Measurements from ENCODE around the gene CLRN3.

CLRN3 gene

DNA sequence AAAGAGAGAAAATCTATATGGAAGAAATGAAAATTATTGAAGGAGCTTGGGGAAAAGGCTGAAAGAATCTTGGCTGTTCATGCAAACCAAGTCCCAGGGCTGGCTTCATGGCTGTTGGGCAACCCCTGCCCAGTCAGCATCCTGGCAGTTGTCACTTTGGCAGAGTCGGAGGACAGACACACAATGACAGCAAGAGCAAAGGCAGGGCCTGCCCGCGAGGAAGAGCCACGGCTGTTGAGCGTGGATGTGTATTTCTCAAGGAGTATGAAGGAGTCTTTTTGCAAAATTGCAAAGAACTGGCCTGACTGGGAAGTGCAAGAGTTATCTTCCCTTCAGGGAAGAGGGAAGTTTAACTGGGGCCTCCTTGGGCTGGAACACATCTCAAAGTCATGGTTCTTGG, 25.8 kb upstream of the CLRN3 start:
- DNase-seq: no peak

DNA sequence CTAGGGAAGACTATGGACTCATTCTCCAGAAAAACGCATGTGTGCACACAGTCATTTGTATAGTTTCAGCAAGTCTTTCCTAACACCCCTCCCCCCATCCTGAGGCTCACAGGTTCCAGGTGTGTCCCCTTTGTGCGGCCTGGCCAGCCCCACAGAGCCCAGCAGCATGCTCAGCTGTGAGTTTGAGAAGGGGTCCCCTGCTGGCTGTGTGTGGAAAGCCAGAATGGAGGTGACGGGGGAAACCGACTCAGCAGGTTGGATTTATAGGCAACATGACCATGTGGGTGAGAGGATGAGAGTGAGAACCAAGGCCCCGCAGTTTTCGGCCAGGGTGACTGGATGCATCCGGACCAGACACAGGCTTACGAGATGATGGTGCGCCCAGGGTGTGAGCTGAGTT, 24.1 kb upstream of the CLRN3 start:
- DNase-seq: no peak

DNA sequence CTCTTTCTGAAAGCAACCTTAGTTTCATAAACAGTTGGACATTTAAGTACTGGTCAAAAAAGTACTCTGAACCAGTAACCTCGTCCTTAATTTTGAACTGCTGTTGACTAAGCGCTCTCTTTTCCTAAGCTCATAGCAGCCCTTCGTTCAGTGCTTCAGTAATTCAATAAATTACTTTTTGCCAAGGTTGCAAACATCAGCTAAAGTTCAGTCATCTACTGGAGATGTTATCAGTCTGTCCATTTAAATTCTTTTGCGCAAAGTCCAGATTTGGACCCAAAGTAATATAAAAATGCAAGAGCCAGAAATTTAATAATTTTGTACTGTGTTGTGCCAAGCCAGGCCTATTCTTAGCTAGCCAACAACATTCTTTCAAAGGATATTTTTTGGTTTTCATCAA, 22.6 kb upstream of the CLRN3 start:
- DNase-seq: no peak

DNA sequence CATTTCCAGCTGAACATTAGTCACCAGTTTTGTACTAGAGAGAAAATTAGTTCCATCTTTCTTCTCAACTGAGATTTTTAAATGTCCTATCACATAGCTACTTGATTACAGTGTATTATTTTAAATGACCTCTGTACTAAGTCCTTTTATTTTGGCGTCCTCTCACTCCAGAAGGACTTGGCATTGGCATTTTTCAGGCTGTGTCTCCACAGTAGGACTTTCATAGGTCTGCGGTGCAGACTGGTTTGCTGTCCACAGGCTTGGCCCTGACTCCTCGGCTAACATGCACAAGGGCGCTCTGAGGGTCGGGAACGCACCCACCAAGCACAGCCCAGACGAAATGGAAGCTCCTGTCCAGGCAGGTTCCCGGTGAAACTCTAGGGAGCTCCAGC, 20.6 kb upstream of the CLRN3 start:
- no peak for DNase-seq

DNA sequence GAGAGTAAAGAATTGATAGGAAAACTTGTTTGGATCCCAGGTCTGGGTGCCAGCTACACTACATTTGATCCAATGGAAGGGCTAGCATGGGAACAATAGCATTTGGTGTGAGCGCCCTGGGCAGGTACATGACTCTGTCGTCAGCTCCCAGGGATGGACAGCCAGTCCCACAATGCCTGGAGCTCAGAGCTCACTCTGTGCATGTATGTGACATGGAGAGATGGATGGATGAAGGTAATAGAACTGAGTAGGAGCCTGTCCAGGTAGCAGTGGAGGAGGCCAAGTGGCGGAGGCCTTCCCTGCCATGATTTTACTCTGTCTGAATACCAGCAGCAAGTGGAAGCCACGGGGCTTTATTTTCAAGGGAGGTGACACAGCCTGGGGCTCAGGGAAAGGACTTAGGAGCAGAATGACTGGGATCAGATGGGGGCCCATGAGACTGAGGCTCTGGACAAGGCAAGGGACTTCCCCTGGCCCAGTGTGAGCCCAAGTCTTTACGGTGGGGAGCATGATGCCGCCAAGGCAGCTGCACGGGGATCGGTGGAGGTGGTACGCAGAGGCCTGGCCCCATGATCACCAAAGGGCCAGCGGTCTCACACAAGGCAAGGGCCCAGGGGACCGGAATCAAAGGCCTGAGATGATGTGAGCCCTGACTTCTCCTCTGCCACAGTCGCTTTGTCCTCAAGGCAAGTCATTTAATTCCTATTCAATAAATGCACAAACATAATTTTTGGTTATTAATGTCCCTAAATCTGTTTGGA, 20.0 kb upstream of the CLRN3 start:
- DNase-seq: no peak

DNA sequence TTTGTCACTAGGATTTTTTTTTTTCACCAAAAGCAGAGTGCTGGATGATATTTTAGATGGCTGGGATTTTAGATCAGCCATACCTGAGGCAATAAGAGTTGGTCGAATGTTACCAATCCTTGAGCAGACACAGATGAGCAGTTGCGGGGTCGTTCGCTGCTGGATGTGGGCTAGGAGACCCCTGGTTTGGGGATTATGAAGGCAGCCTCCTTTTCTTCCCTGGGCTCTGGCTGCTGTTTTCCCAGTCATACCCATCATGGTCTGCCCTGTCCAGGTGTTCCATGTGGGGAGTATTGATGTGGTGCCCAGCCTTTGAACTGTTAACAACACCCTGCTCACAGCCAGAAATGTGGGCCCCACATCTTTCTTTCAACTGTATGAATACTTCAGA, 19.1 kb upstream of the CLRN3 start:
- DNase-seq: no peak

DNA sequence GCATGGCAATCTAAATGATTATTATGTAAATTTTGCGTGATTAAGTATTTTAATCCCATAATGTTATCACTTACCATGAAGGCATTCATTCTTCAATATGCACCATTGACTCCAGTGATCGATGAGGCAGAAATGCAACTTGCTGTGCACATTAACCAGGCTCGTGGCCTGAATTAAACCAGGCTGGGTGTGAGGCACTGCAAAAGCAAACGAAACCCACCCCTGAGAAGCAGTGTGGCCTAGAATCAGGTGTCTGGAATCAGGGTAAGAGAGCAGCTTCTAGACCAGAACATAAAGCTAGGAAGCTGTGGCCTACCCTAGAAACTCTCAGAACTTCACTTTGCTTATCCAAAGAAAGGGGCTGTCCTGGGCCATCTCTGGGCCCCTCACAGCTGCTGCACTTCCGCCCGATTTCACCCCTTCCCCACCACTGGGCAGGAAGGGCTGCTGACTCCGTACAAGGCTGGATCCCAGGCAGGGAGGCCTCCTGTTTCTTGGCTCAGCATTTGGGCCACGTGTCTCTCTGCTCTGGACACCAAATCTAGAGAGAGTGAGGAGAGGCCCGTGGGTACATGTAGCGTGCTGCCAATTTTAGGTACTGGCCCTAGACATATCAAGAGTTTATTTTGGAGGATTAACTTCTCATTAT, 18.6 kb upstream of the CLRN3 start:
- DNase-seq: no peak

DNA sequence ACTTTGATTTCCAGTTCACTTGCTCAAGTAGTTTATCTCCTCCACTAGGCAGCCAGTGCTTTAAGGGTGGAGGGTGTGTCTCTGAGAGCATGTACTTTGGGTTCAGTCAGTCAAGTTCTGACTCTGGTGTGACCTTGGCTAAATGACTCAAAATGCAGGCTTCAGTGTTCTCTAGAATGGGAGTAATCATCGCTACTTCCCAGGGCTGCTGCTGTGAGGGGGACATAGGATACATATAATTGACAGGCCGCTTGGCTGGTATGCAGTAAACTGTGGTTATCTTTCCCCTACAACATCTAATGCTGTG, 17.7 kb upstream of the CLRN3 start:
- DNase-seq: no peak

DNA sequence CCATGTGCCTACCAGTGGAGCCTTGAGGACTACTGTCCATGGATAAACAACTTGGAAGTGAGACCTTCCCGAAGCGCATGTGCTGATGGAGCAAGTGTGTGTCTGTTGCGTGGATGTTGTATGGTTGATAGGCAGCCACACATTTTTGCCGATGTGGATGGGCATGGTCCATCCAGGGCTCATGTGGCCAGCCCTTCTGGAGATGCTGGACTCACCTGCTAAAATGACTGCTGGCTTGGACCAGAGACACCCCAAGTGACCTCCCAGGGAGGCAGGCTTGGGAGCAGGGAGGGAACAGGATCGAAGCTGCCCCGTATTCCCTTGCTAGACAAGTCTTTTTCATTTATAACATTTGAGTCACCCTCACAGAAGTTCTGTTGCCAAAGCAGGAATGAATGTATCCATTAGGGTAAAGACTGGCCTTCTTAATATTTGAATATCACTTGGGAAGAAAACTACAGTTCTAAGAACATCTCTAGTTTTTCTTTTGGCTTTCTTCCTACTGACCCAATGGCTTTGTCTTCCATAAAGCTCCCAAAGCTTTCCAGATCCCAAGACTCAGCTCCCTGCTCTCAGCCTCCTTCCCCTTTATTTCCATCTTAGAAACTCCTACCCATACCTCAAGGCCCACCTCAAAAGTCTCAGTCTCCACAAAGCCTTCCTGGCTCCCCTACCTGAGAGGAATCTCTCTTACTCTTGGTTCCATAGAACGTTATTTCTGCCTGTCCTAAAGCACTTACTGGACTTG, 17.1 kb upstream of the CLRN3 start:
- no peak for DNase-seq

DNA sequence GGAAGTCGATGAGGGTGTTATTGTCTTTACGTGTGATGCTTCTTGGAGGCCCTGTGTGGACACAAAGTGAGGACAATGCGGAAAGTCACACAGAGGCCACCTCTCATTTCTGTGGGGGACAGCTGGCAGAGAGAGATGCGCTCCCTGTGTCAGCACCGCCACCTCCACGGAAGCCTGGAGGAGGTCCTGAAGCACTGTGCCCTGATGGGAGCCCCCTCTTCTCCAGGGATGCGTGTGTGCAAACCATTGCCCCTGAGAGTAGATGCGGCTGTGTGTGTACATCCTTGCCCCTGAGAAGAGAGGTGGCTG, 16.2 kb upstream of the CLRN3 start:
- DNase-seq: no peak

DNA sequence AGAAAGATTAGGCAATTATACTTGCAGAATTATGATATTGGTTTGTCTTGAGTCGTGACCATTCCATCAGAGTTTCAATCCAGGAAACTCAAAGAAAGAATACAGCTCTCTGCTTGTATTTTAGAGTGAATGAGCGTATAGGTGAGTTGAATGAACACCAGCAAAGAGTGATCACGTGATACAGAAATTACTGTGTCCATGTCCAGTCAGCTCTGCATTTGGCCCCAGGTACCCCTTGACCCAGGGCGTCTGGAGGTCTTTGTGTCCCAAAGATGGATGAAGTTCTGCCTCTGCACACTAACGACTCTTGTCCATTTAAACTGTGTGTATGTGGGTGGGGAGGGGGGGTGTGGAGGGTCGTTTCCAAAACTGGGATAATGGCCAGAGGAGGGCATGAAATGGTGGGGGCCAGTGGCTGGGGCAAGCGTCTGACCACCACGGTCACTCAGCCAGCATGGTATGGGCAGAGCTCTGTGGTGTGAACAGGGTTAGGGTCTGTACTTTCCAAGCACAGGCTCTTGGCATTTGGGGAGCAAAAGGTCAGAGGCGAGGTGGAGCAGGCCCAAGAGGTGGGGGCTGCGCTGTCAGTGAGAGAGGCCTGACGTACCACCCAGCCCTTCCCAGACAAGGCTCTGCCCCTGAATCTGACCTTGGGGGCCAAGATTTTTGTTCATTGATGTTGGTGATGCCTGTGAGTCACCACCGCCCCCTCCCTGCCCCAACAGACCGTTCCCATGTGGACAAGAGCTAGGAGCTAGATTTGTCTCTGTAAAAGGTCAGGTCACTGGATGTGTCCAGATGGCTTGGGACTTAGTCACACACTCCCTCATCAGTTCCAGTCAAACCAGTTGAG, 15.6 kb upstream of the CLRN3 start:
- no peak for DNase-seq

DNA sequence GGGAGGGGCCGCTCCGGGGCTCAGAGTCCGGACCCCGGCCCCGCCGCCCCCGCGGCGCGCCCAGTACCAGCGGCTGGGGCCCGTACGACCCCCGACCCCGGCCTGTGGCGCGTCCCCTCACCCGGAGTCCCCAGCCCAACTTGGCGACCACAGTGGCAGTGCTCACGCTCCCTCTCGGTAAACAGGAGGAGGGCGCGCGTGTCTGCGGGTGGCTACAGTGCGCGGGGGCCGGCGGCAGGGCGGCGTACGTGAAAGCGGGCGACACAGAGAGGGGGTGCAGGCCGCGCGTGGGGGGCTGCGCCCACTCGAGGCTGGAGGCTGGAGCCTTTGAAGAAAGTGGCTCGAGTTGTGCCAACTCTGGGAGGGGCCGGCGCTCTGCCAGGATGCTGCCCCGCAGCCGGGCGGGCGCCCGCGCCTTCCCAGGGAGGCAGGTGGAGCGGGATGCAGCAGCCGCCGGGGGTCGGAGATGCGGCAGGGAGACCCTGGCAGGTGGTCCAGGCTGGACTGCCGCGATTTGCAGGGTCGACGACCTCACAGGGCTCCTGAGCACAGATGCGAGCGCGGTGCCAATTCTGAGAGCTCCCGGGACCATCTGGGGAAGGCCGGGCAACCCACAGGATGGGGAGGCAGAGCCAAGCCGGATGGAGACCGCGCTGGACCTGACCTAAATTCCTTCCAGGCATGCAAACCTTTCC, 14.8 kb upstream of the CLRN3 start:
- DNase-seq: no peak

DNA sequence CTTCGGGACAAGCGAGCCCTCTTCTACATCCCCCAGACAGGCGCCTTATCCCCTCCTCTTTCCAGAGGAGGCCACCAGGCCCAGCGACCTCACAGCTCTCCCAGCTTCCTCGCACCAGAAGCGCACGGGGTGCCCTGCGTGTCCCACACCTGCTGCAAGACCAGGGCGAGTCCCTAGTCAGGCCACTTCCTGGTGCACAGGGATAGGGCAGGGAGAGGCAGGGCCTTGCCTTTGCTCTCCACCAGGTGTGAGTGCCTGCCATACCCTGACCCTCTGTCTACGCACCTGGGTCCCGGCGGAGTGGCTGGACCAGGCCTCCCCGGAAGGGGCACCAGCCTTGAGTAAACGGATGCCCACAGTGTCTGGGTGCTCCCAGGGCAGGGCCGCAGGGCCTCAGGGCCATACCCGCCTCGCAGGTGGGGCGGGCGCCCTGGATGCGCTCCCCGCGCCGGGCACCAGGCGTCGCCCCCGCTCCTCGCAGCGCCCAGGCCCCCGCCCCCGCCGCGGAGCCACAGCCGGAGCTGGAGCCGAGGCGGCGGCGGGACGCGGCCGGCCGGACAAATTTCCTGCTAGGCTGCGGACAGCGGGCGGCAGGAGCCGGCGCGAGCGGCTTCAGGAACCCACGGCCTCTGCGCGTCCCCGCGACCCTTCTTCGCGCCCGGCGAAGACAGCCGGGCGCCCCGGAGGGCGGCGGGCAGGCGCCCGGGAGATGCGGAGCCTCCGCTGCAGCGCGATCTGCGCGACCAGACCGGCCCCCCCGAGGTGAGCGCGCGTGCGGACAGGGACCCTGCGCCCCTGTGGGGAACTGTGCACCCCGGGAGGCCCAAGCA, 14.0 kb upstream of the CLRN3 start, which contains the start of gene PTPRE:
TSS of gene PTPRE (plus strand) at position 556 of the 830 bp plus-strand sequence. CDS start 133,779 bp downstream, outside the sequence.
- peak; percentile 37 for DNase-seq

DNA sequence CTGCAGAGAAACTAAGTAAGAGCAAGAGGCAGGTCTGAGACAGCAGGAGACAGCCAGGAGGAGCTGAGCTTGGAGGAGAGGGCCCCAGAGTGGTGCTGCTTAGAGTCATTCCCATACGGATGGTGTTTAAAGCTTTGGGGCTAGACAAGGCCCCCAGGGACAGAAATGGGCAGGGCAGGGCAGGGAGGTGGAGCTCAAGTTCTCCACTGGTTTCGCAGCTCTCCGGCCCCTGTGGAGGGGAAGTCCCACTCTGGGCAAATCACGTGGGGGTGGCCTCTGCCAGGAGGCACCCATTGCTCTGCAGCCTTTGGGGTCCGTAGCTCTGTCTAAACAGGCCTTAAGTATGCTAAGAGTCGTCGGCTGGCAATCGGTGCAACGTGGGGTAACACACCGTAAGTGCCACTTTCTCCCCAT, 13.1 kb upstream of the CLRN3 start:
- DNase-seq: no peak

DNA sequence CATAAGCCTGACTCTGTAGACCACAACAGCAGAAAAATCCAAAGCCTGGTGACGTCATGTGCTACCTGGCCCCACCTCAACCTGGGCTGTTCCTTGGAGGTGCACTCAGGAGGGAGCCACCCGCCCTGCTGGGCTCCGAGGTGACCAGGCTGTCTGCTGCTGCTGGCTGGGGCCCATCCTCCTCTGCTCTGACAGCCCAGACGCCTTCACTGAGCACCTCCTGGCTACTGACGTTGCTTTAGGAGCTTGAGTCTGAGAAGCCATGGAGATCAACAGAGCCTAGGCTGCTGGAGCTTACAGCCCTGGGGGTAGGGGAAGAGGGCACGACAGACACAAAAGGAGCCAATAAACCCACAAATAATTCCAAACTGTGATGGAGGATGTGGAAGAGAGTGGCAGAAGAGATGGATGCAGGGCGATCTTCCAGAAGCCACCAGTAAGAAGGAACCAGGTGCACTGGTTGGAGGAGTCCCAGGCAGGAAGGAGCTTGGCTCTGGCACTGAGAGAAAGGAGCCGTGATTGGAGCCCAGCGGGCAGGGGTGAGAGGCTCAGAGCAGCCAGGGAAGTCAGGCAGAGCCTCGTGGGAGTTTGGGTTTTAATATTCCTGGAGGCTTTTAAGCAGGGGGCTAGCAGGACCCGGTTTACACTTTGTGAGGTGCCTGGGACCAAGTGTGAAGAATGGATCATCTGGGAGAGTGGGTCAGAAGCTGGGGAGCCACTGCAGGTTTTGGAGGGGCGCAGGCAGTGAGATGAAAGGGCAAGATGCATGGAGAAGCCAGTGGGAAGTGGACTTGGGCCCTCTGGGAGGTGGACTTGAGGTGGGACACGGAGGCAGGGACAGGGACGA, 12.5 kb upstream of the CLRN3 start:
- DNase-seq: no peak

DNA sequence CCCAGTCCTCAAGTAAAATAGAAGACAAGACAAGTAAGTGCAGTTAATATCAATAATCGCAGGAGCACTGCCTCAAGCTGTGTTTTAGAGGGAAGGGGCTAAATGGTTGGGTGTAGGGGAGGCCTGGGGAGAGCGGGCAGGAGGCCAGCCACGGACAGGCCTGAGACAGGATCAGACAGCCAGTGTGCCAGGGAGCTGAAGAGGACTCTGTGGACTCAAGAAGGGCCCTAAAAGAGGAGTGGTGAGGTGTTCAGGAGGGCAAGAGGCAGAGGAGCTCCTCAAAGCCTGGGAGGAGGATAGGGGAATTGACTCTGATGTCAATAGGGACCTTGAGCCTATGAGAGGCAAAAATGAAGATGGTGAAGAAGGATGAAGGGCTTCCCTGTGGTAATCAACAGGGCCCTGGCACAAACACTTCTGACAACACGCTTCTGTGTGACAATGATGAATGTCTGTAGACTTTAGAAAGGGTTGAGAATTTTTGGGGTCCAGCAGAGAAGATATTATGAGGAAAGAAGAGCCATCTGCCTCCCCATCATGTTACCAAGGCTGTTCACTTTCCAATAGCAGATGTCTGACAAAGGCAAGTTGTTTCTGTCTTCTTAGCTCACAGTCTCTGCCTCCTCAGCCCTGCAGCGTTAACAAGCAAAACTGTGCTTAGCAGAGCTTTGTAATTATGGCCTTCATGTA, 11.7 kb upstream of the CLRN3 start:
- DNase-seq: no peak

DNA sequence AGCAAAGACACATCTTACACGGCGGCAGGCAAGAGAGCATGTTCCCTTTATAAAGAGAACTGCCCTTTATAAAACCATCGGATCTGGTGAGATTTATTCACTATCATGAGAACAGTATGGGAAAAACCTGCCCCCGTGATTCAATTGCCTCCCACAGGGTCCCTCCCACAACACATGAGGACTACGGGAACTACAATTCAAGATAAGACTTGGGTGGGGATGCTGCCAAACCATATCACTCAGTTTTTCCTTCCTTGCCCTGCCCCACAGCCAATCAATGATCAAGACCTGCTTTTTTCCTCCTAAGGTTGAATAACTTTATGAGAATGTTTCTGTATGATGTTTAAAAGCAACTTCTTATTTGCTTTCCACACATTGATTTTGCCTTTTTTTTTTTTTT, 11.0 kb upstream of the CLRN3 start:
- DNase-seq: no peak

DNA sequence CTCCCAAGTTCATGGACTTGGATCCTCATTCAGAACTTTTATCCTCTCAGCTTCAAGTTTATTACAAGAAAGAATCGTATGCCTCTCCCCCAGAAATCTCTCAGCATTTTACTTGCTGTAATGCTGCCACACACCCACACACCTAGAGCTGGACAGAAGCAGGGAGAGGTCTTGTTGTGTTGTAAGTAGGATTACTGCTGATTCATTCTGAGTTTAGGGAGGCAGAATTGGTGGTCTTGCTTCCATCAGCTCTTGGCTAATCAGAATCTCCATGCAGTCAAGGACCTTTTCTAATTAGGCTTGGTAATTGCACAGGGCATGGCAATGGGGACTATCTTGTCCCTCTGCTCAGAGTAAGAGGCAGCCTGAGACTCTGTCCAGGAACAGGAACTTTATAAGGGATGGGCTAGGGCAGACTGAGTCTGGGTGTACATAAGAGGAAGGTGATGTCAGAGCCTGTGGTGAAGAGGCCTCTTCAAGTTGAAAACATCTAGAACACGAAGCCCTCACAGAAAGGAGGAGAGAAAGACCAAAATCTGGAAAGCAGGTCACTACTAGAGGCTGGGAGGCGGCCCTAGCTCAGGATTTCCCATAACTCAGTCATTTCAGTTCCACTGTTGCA, 7.1 kb upstream of the CLRN3 start:
- DNase-seq: no peak

DNA sequence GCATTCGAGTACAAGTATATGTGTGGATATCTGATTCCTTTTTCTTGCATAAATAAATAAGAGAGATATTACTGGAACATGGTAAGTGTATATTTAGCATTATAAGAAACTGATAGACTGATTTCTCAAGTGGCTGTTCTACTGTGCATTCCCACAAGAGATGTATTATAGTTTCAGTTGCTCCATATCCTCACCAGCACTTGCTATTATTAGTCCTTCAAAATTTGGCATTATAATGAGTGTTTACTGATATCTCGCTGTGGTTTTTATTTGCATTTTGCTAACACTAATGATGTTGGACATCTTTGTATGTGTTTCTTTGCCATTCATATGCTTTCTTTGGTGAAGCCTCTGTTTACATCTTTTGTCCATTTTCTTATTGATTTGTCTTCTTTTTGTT, 4.4 kb upstream of the CLRN3 start:
- no peak for DNase-seq

DNA sequence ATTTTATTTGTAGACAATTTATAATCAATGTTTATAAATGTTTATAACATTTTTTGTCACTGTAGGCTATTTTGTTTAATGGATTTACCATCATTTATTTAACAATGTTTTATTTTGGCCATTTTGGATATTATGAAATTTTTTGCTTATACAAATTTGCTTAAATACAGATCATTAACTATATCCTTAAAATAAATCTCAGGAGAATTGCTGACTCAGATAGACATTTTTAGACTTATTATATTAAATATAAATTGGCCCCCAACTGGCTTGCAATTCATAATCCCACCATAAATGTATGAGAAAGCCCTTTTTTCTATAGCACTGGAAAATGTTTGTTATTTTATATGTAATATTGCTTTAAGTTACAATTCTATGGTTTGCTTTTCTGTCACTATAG, 3.8 kb upstream of the CLRN3 start:
- DNase-seq: no peak
